OCI-LY7 (cell line): Measurements from ENCODE around the gene MAP3K15. TPM values are rescaled to one million over a fixed set of nuclear protein-coding genes. Genes with fewer than 3 reads are reported as not detected.

ENCODE experiments used
- BruUV-seq: library from RNA; stranded (reverse); fragments of 400-500 nt; replicated peaks from 2 replicates; lab custom pipeline; 2021; lab: Mats Ljungman, UMichigan
- CTCF ChIA-PET: fragments of 300-600 bp; sonication (Branson Sonifier 250); formaldehyde crosslinking; loops from one replicate; lab custom pipeline; 2022; ENCODE audit warnings: antibody characterized with exemption; ENCODE audit not compliant: unreplicated experiment; lab: Charles Lee
- POLR2A ChIA-PET: fragments of 300-600 bp; sonication (Branson Sonifier 250); formaldehyde crosslinking; loops from one replicate; lab custom pipeline; 2022; ENCODE audit warnings: antibody characterized with exemption; lab: Charles Lee
- DNase-seq: peaks from one replicate; pipeline ENCODE4 v3.0.0-alpha.2; 2015; ENCODE audit warnings: low spot score
- H2AFZ ChIP-seq: fragments of 200-600 bp; sonication (generic), shearing (Covaris generic); 2 replicates; pipeline ENCODE4 v1.6.1; 2014; ENCODE audit warnings: mild to moderate bottlenecking, antibody characterized with exemption, low read length, moderate library complexity
- H3K27ac ChIP-seq: fragments of 200-600 bp; sonication (generic); 2 replicates; pipeline ENCODE4 v1.5.1; 2014; ENCODE audit warnings: mixed run types, low read depth, mild to moderate bottlenecking, moderate library complexity, low read length, inconsistent platforms; ENCODE audit not compliant: poor library complexity, severe bottlenecking
- H3K36me3 ChIP-seq: fragments of 200-600 bp; sonication (generic); 2 replicates; pipeline ENCODE4 v1.6.1; 2014; ENCODE audit warnings: mild to moderate bottlenecking, antibody characterized with exemption, low read length, moderate library complexity, mixed read lengths; ENCODE audit not compliant: insufficient read depth
- H3K4me1 ChIP-seq: fragments of 200-600 bp; sonication (generic); 2 replicates; pipeline ENCODE4 v1.5.1; 2014; ENCODE audit warnings: mild to moderate bottlenecking, low read length; ENCODE audit not compliant: insufficient read depth, poor library complexity, severe bottlenecking
- H3K4me2 ChIP-seq: fragments of 200-600 bp; sonication (generic); 2 replicates; pipeline ENCODE4 v1.6.1; 2014; ENCODE audit warnings: mild to moderate bottlenecking, low read length
- H3K4me3 ChIP-seq: fragments of 200-600 bp; sonication (generic); 2 replicates; pipeline ENCODE4 v1.5.1; 2014; ENCODE audit warnings: mild to moderate bottlenecking, low read depth, low read length; ENCODE audit not compliant: poor library complexity, severe bottlenecking
- H3K79me2 ChIP-seq: fragments of 200-600 bp; sonication (generic); 2 replicates; pipeline ENCODE4 v1.6.1; 2016; ENCODE audit warnings: low read depth, mild to moderate bottlenecking, low read length, moderate library complexity, mixed read lengths; ENCODE audit not compliant: insufficient read depth
- H3K9me2 ChIP-seq: fragments of 200-600 bp; sonication (generic); 2 replicates; pipeline ENCODE4 v1.6.1; 2016; ENCODE audit warnings: mild to moderate bottlenecking, low read length, mixed read lengths; ENCODE audit not compliant: insufficient read depth
- H3K9me3 ChIP-seq: fragments of 200-600 bp; sonication (generic); 2 replicates; pipeline ENCODE4 v1.6.1; 2014; ENCODE audit warnings: mild to moderate bottlenecking, mixed run types, low read length, mixed read lengths
- H4K20me1 ChIP-seq: fragments of 200-600 bp; sonication (generic); 2 replicates; pipeline ENCODE4 v1.6.1; 2014; ENCODE audit warnings: mild to moderate bottlenecking, antibody characterized with exemption, low read length, moderate library complexity, mixed read lengths; ENCODE audit not compliant: insufficient read depth
- EZH2phosphoT487 ChIP-seq: fragments of 200-600 bp; sonication (generic); IDR thresholded peaks from 2 replicates; pipeline ENCODE4 v1.6.1; 2018; ENCODE audit warnings: low read depth, borderline replicate concordance, mild to moderate bottlenecking, mixed run types, antibody characterized with exemption, low read length, moderate library complexity, mixed read lengths
- intact Hi-C: fragments of 100-400 bp; cut with micrococcal nuclease; formaldehyde crosslinking; loops from one replicate; pipeline ENCODE4 v1.10.0; 2022; ENCODE audit not compliant: unreplicated experiment
- total RNA-seq, 2 experiments: library from RNA; depleted of rRNA in 1 of 2; stranded (reverse); fragments of >200 nt in 1 of 2; shearing (Covaris generic) in 1 of 2; gene quantifications; 2 replicates each; pipeline ENCODE4 v1.2.3, GENCODE V29; 2014 to 2022
- TF ChIP-seq, protein P1 (sequence below): fragments of 200-600 bp; sonication (generic); conservative IDR thresholded peaks from 2 replicates; pipeline ENCODE4 v1.5.1; 2014; ENCODE audit warnings: mild to moderate bottlenecking, antibody characterized with exemption, low read length, moderate library complexity, mixed read lengths

MAP3K15 gene
- total RNA-seq, 2 experiments from 2014 or later, result not detected

DNA sequence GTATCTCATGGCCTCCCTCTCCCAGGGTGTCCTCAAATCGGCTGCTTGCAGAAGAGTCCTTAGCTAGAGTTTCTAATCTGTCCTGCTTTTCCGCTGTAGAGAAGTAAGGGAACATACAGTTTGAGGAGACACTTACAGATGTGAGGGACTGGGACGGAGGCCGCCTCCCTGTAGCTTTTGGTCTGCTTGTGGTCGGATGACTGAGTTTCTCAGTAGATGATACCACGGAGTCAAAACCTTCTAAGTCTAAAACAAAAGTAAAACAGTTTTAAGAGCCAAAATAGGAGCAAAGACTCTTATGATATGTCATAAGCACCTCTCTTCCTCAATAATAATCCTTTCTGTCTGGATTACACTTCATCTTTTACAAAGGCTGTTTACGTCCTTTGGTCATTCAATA is 34.5 kb upstream of the MAP3K15 start:
- Histone ChIP-seq H3K4me3 (no peak overlapping the region), H3K27ac (no peak overlapping the region), H3K4me1 (no peaks in the 10 kb centered on the region), H2AFZ (no peak overlapping the region), H3K4me2 (no peak overlapping the region), H3K9me3 (no peaks in the 10 kb centered on the region), H3K79me2 (no peaks in the 10 kb centered on the region), H3K36me3 (peaks cover 15% of the 10 kb centered on the region), H3K9me2 (no peaks in the 10 kb centered on the region), H4K20me1 (no peaks in the 10 kb centered on the region)
- ChIA-PET POLR2A (interaction anchor here (0.6 kb wide), 2 partner anchors 19 to 23 kb away, joined by 3 to 4 read pairs; no protein-coding TSS in a partner anchor), CTCF (no interaction called here)
- intact Hi-C loops, result loop anchor here (5.0 to 10.0 kb wide), 2 partner anchors 442 to 515 kb away; partner anchors contain the start of gene BCLAF3
- TF ChIP-seq, protein P1, sequence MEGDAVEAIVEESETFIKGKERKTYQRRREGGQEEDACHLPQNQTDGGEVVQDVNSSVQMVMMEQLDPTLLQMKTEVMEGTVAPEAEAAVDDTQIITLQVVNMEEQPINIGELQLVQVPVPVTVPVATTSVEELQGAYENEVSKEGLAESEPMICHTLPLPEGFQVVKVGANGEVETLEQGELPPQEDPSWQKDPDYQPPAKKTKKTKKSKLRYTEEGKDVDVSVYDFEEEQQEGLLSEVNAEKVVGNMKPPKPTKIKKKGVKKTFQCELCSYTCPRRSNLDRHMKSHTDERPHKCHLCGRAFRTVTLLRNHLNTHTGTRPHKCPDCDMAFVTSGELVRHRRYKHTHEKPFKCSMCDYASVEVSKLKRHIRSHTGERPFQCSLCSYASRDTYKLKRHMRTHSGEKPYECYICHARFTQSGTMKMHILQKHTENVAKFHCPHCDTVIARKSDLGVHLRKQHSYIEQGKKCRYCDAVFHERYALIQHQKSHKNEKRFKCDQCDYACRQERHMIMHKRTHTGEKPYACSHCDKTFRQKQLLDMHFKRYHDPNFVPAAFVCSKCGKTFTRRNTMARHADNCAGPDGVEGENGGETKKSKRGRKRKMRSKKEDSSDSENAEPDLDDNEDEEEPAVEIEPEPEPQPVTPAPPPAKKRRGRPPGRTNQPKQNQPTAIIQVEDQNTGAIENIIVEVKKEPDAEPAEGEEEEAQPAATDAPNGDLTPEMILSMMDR, result no peak
- TF ChIP-seq EZH2phosphoT487, result no peak
- no peak for DNase-seq
- BruUV-seq, result no TSS peak

DNA sequence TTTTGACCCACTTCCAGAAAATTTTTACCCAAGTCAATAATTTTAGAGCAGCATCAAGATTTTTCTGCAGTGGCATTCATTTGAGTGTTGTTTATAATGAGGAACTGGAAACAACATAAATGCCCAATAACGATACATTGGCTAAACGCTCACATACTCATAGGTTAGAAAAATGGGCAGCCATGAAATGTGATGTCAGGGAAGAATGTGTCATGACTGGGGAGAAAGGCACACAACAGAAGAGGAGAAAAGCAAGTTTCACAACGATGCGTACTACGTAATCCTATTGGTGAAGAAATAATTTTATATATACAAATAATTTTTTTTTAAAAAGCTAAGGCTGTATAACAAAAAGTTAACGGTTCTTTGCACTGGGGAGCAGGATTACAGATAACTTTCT is 33.6 kb upstream of the MAP3K15 start:
- Histone ChIP-seq H3K4me3 (no peak overlapping the region), H4K20me1 (no peaks in the 10 kb centered on the region), H3K36me3 (peaks cover 19% of the 10 kb centered on the region), H2AFZ (no peak overlapping the region), H3K9me2 (no peaks in the 10 kb centered on the region), H3K9me3 (no peaks in the 10 kb centered on the region), H3K27ac (no peak overlapping the region), H3K4me2 (no peak overlapping the region), H3K4me1 (no peaks in the 10 kb centered on the region), H3K79me2 (no peaks in the 10 kb centered on the region)
- intact Hi-C loops, result loop anchor here (5.0 to 10.0 kb wide), 2 partner anchors 443 to 516 kb away; partner anchors contain the start of gene BCLAF3
- POLR2A ChIA-PET, result no interaction called here
- TF ChIP-seq, protein P1, result no peak
- no peak for TF ChIP-seq EZH2phosphoT487
- BruUV-seq, result no TSS peak
- CTCF ChIA-PET, result no interaction called here
- DNase-seq, result no peak

DNA sequence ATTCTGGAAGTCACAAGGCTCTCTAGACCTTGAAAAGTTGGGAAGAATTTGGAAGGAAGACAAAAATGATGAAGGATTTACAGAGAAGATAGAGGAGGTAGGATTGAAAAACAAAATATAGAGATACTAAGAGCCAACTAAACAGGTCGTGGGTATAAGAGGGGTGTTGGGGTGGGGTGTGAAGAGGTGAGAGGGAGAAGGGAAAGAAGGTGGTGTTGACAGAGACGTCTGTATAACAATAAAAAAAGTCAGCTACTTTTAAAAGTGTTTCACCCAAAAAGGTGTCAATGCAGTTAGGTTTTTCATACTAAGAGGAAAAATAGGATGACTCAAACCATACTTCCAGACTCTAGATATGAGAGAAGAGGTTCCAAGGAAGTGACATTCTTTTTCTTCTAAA is 33.0 kb upstream of the MAP3K15 start:
- Histone ChIP-seq H3K9me2 (no peaks in the 10 kb centered on the region), H2AFZ (no peak overlapping the region), H3K79me2 (no peaks in the 10 kb centered on the region), H3K9me3 (no peaks in the 10 kb centered on the region), H3K36me3 (peaks cover 19% of the 10 kb centered on the region), H3K27ac (no peak overlapping the region), H3K4me2 (no peak overlapping the region), H4K20me1 (no peaks in the 10 kb centered on the region), H3K4me3 (no peak overlapping the region), H3K4me1 (no peaks in the 10 kb centered on the region)
- ChIA-PET CTCF (no interaction called here), POLR2A (no interaction called here)
- DNase-seq, result no peak
- intact Hi-C loops, result loop anchor here (5.0 to 10.0 kb wide), 2 partner anchors 444 to 517 kb away; partner anchors contain the start of gene BCLAF3
- TF ChIP-seq, protein P1, result no peak
- no peak for TF ChIP-seq EZH2phosphoT487
- no TSS peak for BruUV-seq
